Endothelial cell of umbilical vein (primary cell): Measurements from ENCODE around the gene ARF4.

ENCODE experiments used
- EZH2 ChIP-seq: IDR thresholded peaks from 2 replicates; pipeline ENCODE4 v1.6.1; 2012; ENCODE audit warnings: borderline replicate concordance, low read depth, mild to moderate bottlenecking, moderate library complexity, low read length, inconsistent platforms; ENCODE audit not compliant: severe bottlenecking
- FOS ChIP-seq: IDR thresholded peaks from 2 replicates; pipeline ENCODE4 v1.6.1; 2011; ENCODE audit warnings: mild to moderate bottlenecking, low read length, moderate library complexity, borderline replicate concordance; ENCODE audit not compliant: insufficient read depth
- GATA2 ChIP-seq: IDR thresholded peaks from 2 replicates; pipeline ENCODE4 v1.7.0; 2011; ENCODE audit warnings: low read depth, mild to moderate bottlenecking, moderate library complexity, mixed read lengths, low read length; ENCODE audit not compliant: insufficient read length, insufficient read depth
- JUN ChIP-seq: IDR thresholded peaks from 2 replicates; pipeline ENCODE4 v1.6.1; 2011; ENCODE audit warnings: borderline replicate concordance, low read depth; ENCODE audit not compliant: insufficient read length, insufficient read depth
- MYC ChIP-seq: IDR thresholded peaks from one replicate; pipeline ENCODE4 v1.6.1; 2011; ENCODE audit warnings: mild to moderate bottlenecking, low read depth, low read length
- POLR2A ChIP-seq: IDR thresholded peaks from 2 replicates; pipeline ENCODE4 v1.6.1; 2012; ENCODE audit warnings: low read depth, mild to moderate bottlenecking, control low read depth, low read length
- POLR2AphosphoS5 ChIP-seq: IDR thresholded peaks from 2 replicates; pipeline ENCODE4 v1.6.1; 2012; ENCODE audit warnings: low read depth, mild to moderate bottlenecking, control low read depth, low read length, moderate library complexity; ENCODE audit not compliant: insufficient read depth
- TF ChIP-seq, protein P1 (sequence below), 2 donors: IDR thresholded peaks; 1 replicate in 1 of 2; 2 replicates in 1 of 2; pipeline ENCODE4 v1.5.1; 2011; ENCODE audit warnings: low read length in 2 of 2, mild to moderate bottlenecking in 2 of 2, moderate library complexity in 2 of 2, control low read depth in 1 of 2, inconsistent platforms in 1 of 2, low read depth in 1 of 2; ENCODE audit not compliant: insufficient read depth in 1 of 2; ENCODE audit errors: extremely low read depth in 1 of 2
- TF ChIP-seq, protein P2 (sequence below): IDR thresholded peaks from 2 replicates; pipeline ENCODE4 v1.6.1; 2011; ENCODE audit not compliant: insufficient read depth, insufficient read length

DNA sequence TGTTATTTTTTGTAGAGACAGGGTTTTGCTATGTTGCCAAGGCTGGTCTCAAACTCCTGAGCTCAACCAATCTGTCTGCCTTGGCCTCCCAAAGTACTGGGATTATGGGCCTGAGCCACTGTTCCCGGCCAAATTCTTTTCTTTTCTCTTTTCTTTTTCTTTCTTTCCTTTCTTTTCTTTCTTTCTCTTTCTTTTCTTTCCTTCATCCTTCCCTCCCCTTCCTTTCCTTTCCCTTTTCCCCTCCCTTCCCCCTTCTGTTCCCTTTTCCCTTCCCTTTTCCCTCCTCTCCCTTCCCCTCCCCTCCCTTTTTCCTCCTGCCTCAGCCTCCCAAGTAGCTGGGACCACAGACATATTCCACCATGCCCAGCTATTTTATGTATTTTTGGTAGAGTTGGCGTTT, 3.1 kb upstream of the ARF4 start:
- TF ChIP-seq, protein P1, sequence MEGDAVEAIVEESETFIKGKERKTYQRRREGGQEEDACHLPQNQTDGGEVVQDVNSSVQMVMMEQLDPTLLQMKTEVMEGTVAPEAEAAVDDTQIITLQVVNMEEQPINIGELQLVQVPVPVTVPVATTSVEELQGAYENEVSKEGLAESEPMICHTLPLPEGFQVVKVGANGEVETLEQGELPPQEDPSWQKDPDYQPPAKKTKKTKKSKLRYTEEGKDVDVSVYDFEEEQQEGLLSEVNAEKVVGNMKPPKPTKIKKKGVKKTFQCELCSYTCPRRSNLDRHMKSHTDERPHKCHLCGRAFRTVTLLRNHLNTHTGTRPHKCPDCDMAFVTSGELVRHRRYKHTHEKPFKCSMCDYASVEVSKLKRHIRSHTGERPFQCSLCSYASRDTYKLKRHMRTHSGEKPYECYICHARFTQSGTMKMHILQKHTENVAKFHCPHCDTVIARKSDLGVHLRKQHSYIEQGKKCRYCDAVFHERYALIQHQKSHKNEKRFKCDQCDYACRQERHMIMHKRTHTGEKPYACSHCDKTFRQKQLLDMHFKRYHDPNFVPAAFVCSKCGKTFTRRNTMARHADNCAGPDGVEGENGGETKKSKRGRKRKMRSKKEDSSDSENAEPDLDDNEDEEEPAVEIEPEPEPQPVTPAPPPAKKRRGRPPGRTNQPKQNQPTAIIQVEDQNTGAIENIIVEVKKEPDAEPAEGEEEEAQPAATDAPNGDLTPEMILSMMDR (IDR thresholded peaks at IDR 0.05; ENCODE audit: extremely low read depth in 1 of 2, insufficient read depth in 1 of 2, low read depth in 1 of 2, low read length in 2 of 2), result no peak
- TF ChIP-seq EZH2 (no peak), POLR2A (no peak), POLR2AphosphoS5 (no peak), JUN (no peak), GATA2 (no peak), FOS (no peak), MYC (no peak)
- TF ChIP-seq, protein P2, sequence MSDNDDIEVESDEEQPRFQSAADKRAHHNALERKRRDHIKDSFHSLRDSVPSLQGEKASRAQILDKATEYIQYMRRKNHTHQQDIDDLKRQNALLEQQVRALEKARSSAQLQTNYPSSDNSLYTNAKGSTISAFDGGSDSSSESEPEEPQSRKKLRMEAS, result no peak
